ENCODE data around the gene ACTA2.

The ACTA2 gene

GRCh38 chr10:88886557-88886956 lies 66.0 kb downstream of the ACTA2 start:
- TF ChIP-seq CTCF (IDR thresholded peaks at IDR 0.05; ENCODE audit: low read depth, low read length) = no peak
- DNase-seq (ENCODE audit: low read depth, low spot score) = no peak
- in situ Hi-C loops (cut with HindIII; ENCODE audit: low sequenced_read_pairs) = no loop called here
- no peak overlapping the region for H3K4me3 ChIP-seq (ENCODE audit: low read depth, low read length)

Measured in astrocyte of the spinal cord (primary cell).